Chondrocyte (in vitro differentiated cells): ENCODE measurements around the gene TEX264. TPM values are rescaled to one million over a fixed set of nuclear protein-coding genes. Genes with fewer than 3 reads are reported as not detected.

Experiments
- DNase-seq: peaks from one replicate; pipeline ENCODE4 v3.0.0; 2021; ENCODE audit warnings: mixed read lengths, low spot score
- H3K27ac Mint-ChIP-seq: one replicate; pipeline ENCODE4 v1.8.0; 2021; ENCODE audit warnings: mild to moderate bottlenecking, moderate library complexity, mixed read lengths; ENCODE audit not compliant: unreplicated experiment
- H3K27me3 Mint-ChIP-seq: 2 replicates; pipeline ENCODE4 v1.8.0; 2021; ENCODE audit warnings: low read depth, mixed read lengths
- H3K36me3 Mint-ChIP-seq: 2 replicates; pipeline ENCODE4 v1.8.0; 2021; ENCODE audit warnings: low read depth, mixed read lengths
- H3K4me1 Mint-ChIP-seq: 2 replicates; pipeline ENCODE4 v1.8.0; 2021; ENCODE audit warnings: low read depth, mild to moderate bottlenecking, mixed read lengths
- H3K4me3 Mint-ChIP-seq: one replicate; pipeline ENCODE4 v1.8.0; 2021; ENCODE audit warnings: mild to moderate bottlenecking, moderate library complexity, mixed read lengths; ENCODE audit not compliant: unreplicated experiment
- H3K9me3 Mint-ChIP-seq: 2 replicates; pipeline ENCODE4 v1.8.0; 2021; ENCODE audit warnings: low read depth, mixed read lengths
- total RNA-seq: library from RNA; stranded (reverse); gene quantifications from 3 replicates; pipeline ENCODE4 v1.2.1, GENCODE V29; 2021
- TF ChIP-seq, protein P1 (sequence below): fragments of 200-600 bp; sonication (generic); IDR thresholded peaks from 2 replicates; pipeline ENCODE4 v1.5.0; 2021; ENCODE audit warnings: antibody characterized with exemption, mild to moderate bottlenecking, moderate library complexity

Gene TEX264
- total RNA-seq, 1 donor from 2014 or later, result 45.0 TPM

GRCh38 chr3:51709004-51709420 lies 38.0 kb downstream of the TEX264 start:
- peak; percentile 76 for DNase-seq
- Mint-ChIP-seq H3K27me3 (peaks cover 6% of the 10 kb centered on the region), H3K27ac (no peak overlapping the region), H3K4me1 (peaks cover 8% of the 10 kb centered on the region), H3K36me3 (peaks cover 1% of the 10 kb centered on the region), H3K4me3 (no peak overlapping the region), H3K9me3 (no peaks in the 10 kb centered on the region)
- TF ChIP-seq, protein P1, sequence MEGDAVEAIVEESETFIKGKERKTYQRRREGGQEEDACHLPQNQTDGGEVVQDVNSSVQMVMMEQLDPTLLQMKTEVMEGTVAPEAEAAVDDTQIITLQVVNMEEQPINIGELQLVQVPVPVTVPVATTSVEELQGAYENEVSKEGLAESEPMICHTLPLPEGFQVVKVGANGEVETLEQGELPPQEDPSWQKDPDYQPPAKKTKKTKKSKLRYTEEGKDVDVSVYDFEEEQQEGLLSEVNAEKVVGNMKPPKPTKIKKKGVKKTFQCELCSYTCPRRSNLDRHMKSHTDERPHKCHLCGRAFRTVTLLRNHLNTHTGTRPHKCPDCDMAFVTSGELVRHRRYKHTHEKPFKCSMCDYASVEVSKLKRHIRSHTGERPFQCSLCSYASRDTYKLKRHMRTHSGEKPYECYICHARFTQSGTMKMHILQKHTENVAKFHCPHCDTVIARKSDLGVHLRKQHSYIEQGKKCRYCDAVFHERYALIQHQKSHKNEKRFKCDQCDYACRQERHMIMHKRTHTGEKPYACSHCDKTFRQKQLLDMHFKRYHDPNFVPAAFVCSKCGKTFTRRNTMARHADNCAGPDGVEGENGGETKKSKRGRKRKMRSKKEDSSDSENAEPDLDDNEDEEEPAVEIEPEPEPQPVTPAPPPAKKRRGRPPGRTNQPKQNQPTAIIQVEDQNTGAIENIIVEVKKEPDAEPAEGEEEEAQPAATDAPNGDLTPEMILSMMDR, result no peak

DNA sequence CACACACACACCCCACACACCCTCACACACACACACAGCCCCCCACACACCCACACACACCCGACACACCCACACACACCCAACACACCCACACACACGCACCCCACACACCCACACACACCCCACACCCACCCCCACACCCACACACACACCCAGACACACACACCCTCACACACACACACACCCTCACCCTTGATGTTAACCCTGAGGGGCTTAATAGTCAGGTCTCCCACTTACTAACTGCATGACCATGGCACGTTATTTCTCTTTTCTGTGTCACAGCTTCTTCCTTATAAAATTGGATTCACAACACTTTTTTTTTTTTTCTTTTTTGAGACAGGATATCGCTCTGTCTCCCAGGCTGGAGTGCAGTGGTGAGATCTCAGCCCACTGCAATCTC lies 38.6 kb downstream of the TEX264 start:
- Mint-ChIP-seq H3K27ac (no peak overlapping the region), H3K4me1 (peaks cover 8% of the 10 kb centered on the region), H3K27me3 (peaks cover 6% of the 10 kb centered on the region), H3K36me3 (peaks cover under 1% of the 10 kb centered on the region), H3K9me3 (no peaks in the 10 kb centered on the region), H3K4me3 (no peak overlapping the region)
- no peak for DNase-seq
- TF ChIP-seq, protein P1, result no peak

DNA sequence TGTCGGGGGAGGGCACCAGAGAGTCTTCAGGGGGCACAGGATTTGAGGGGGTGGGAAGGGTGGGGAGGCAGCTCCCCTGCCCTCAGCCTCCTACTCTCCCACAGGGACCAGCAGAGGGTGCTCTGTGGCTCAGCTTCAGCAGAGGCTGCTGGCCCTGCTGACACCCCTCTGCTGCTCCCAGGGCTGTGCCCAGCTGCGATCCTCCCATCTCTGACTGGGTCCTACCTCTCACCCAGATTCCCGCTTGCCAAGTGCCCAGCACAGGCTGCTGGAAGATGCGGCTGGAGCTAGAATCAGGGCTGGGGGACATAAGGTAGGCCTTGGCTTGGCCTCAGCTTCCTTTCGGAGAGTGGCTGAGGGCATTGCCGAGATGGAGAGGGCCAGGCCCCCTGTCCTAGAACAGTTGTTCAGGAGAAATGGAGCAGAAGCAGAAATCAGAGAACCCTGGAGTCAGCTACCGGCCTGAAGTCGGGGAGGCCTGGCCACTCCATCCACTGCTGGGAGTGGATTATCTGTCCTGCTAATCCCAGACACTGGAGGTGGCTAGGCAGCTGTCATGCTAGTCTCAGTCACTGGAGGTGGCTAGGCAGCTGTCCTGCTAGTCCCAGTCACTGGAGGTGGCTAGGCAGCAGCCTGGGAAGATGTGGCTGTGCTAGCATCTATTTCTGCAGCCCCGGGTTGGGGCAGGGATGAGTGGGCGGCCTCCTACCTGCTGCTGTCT lies 39.7 kb downstream of the TEX264 start:
- TF ChIP-seq, protein P1, result peak; percentile 39

DNA sequence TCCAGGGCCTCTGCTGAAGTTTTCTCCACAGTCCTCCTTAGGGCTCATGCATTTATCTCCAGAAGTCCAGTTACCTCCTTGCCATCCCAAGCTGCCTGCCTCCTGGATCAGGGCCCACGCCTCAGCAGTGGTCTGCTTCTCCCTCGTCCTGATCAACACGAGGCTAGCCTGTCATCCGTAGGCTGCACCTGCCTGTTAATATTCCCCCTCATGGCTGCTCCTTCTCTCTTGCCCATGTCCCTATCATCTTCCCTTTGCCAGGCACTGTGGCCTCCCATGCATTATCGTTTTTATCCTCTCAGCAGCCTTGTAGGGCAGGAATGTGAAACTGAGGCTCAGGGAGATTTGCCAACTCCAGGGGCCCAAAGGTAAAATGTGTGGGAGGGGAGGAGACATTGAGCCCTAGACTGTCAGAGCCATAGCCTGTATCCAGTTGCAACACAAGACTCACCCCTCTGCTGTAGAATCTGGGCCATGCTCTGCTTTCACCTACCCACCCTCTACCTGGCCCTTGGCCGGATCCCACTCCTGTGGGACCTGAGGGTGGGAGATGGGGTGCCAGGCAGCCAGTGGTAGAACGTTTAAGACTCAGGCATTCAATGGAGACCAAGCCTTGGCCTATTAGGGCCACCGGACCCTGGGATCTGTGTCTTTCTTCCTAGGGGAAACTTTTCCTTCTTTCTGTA lies 40.4 kb downstream of the TEX264 start:
- no peak overlapping the region for H3K4me3 Mint-ChIP-seq
- no peaks in the 10 kb centered on the region for H3K9me3 Mint-ChIP-seq
- TF ChIP-seq, protein P1, result no peak
- peaks cover 8% of the 10 kb centered on the region for H3K27me3 Mint-ChIP-seq
- no peaks in the 10 kb centered on the region for H3K36me3 Mint-ChIP-seq
- DNase-seq, result peak; percentile 41
- H3K27ac Mint-ChIP-seq, result no peak overlapping the region
- peaks cover 8% of the 10 kb centered on the region for H3K4me1 Mint-ChIP-seq

More for the DNA sequence above, 39.7 kb downstream of the TEX264 start:
- Mint-ChIP-seq H3K36me3 (no peaks in the 10 kb centered on the region), H3K27ac (no peak overlapping the region), H3K9me3 (no peaks in the 10 kb centered on the region), H3K4me3 (no peak overlapping the region), H3K4me1 (peaks cover 8% of the 10 kb centered on the region), H3K27me3 (peaks cover 6% of the 10 kb centered on the region)
- peak; percentile 77 for DNase-seq

GRCh38 chr3:51712038-51712420 lies 41.0 kb downstream of the TEX264 start:
- Mint-ChIP-seq H3K27ac (no peak overlapping the region), H3K9me3 (no peaks in the 10 kb centered on the region), H3K4me3 (no peak overlapping the region), H3K4me1 (peaks cover 8% of the 10 kb centered on the region), H3K36me3 (no peaks in the 10 kb centered on the region), H3K27me3 (peaks cover 9% of the 10 kb centered on the region)
- no peak for DNase-seq
- TF ChIP-seq, protein P1, result no peak
